TTC549 (cell line): ENCODE data around the gene TXNDC17.
"Not testable (repeated sequence)": the region's sequence is repeated elsewhere in the genome, so short reads cannot be mapped to it uniquely, and the experiment has no call there.

Experiments used
- FAIRE-seq: peaks from 2 replicates; lab custom pipeline; 2012; peaks lifted over from hg19 to GRCh38; lab: Jason Lieb, UNC

Gene TXNDC17

GRCh38 chr17:6684460-6684783, 43.6 kb downstream of the TXNDC17 start:
- no peak for FAIRE-seq

- no peak for FAIRE-seq
These were observed 44.3 kb downstream of the TXNDC17 start for GRCh38 chr17:6684881-6685767.

GRCh38 chr17:6686026-6686425, 45.2 kb downstream of the TXNDC17 start:
- no peak for FAIRE-seq

- no peak for FAIRE-seq
These were observed 48.1 kb downstream of the TXNDC17 start for GRCh38 chr17:6688944-6689343.

- no peak for FAIRE-seq
These were observed 49.8 kb downstream of the TXNDC17 start for GRCh38 chr17:6690641-6691040.

GRCh38 chr17:6691546-6691945, 50.7 kb downstream of the TXNDC17 start:
- no peak for FAIRE-seq

- FAIRE-seq = not testable (repeated sequence)
These were observed 51.1 kb downstream of the TXNDC17 start for GRCh38 chr17:6691958-6692357.
